SK-N-SH (cell line): ENCODE measurements around the gene FADS2.

ENCODE experiments used
- RFX5 ChIP-seq: IDR thresholded peaks from 2 replicates; pipeline ENCODE4 v1.6.1; 2012; ENCODE audit warnings: mild to moderate bottlenecking, improper control_type of control experiment, low read length
- TEAD4 ChIP-seq: IDR thresholded peaks from 2 replicates; pipeline ENCODE4 v1.4.0; 2012; ENCODE audit warnings: mild to moderate bottlenecking, borderline replicate concordance; ENCODE audit not compliant: insufficient read depth
- TF ChIP-seq, protein P1 (sequence below): fragments of 200-600 bp; sonication (generic); IDR thresholded peaks from 2 replicates; pipeline ENCODE4 v1.6.1; 2017; ENCODE audit warnings: antibody characterized with exemption, mild to moderate bottlenecking, moderate library complexity
- TF ChIP-seq, protein P2 (sequence below): IDR thresholded peaks from 2 replicates; pipeline ENCODE4 v1.6.1; 2012; ENCODE audit warnings: mild to moderate bottlenecking, low read depth, low read length, moderate library complexity

DNA sequence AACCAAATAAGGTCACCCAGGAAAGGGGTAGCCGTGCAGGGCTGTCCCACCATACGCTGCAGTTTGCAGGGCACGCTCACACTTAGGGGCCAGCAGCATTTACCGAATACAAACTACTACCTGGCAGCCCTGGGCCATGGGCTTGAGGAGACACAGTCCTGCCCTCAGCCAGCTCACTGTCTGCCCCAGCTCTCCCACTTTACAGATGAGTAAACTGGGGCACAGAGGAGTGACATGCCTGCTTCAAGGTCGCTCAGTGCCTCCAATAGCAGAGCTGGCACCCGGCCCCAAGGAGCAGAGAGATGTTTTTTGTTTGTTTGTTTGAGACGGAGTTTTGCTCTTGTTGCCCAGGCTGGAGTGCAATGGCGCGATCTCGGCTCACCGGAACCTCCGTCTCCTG, 60.5 kb downstream of the FADS2 start:
- TF ChIP-seq, protein P1, sequence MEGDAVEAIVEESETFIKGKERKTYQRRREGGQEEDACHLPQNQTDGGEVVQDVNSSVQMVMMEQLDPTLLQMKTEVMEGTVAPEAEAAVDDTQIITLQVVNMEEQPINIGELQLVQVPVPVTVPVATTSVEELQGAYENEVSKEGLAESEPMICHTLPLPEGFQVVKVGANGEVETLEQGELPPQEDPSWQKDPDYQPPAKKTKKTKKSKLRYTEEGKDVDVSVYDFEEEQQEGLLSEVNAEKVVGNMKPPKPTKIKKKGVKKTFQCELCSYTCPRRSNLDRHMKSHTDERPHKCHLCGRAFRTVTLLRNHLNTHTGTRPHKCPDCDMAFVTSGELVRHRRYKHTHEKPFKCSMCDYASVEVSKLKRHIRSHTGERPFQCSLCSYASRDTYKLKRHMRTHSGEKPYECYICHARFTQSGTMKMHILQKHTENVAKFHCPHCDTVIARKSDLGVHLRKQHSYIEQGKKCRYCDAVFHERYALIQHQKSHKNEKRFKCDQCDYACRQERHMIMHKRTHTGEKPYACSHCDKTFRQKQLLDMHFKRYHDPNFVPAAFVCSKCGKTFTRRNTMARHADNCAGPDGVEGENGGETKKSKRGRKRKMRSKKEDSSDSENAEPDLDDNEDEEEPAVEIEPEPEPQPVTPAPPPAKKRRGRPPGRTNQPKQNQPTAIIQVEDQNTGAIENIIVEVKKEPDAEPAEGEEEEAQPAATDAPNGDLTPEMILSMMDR, result no peak
- TF ChIP-seq, protein P2, sequence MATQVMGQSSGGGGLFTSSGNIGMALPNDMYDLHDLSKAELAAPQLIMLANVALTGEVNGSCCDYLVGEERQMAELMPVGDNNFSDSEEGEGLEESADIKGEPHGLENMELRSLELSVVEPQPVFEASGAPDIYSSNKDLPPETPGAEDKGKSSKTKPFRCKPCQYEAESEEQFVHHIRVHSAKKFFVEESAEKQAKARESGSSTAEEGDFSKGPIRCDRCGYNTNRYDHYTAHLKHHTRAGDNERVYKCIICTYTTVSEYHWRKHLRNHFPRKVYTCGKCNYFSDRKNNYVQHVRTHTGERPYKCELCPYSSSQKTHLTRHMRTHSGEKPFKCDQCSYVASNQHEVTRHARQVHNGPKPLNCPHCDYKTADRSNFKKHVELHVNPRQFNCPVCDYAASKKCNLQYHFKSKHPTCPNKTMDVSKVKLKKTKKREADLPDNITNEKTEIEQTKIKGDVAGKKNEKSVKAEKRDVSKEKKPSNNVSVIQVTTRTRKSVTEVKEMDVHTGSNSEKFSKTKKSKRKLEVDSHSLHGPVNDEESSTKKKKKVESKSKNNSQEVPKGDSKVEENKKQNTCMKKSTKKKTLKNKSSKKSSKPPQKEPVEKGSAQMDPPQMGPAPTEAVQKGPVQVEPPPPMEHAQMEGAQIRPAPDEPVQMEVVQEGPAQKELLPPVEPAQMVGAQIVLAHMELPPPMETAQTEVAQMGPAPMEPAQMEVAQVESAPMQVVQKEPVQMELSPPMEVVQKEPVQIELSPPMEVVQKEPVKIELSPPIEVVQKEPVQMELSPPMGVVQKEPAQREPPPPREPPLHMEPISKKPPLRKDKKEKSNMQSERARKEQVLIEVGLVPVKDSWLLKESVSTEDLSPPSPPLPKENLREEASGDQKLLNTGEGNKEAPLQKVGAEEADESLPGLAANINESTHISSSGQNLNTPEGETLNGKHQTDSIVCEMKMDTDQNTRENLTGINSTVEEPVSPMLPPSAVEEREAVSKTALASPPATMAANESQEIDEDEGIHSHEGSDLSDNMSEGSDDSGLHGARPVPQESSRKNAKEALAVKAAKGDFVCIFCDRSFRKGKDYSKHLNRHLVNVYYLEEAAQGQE, result no peak
- TF ChIP-seq TEAD4, result no peak
- TF ChIP-seq RFX5, result no peak
